ENCODE data around the gene SLC44A5.

The SLC44A5 gene

DNA sequence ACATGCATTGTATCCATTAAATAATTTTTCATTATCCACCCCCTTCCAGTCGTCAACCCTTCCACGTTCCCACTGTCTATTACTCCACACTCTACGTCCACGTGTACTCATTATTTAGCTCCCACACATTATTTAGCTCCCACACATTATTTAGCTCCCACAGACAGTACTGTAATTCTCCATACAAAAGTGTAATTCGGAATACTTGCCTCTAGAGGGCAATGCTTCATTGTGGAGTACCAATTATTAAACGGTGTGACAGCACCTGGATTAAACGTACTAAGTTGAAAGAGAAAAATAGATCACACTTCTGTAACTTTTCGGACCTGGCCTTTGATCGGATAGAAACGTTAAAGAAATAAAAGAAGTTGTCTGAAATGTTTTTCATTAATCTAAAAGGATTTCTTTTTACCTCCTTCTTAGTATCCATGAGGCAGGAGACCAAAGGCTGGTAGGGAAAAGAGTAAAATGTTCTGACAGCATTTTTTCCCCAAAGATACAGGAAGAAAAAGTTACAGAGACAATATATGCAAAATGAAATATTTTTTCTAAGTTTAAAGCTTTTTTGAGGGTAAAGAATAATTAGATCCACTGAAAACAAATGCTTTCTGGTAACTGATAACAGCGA lies 377.5 kb downstream of the SLC44A5 start:
- TF ChIP-seq, protein P1, sequence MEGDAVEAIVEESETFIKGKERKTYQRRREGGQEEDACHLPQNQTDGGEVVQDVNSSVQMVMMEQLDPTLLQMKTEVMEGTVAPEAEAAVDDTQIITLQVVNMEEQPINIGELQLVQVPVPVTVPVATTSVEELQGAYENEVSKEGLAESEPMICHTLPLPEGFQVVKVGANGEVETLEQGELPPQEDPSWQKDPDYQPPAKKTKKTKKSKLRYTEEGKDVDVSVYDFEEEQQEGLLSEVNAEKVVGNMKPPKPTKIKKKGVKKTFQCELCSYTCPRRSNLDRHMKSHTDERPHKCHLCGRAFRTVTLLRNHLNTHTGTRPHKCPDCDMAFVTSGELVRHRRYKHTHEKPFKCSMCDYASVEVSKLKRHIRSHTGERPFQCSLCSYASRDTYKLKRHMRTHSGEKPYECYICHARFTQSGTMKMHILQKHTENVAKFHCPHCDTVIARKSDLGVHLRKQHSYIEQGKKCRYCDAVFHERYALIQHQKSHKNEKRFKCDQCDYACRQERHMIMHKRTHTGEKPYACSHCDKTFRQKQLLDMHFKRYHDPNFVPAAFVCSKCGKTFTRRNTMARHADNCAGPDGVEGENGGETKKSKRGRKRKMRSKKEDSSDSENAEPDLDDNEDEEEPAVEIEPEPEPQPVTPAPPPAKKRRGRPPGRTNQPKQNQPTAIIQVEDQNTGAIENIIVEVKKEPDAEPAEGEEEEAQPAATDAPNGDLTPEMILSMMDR (IDR thresholded peaks at IDR 0.05; ENCODE audit: low read depth, low read length), result peak; percentile 60
- peak; percentile 40 to 45 for DNase-seq (ENCODE audit: low read depth in 2 of 2)
- no peak overlapping the region for H3K4me3 ChIP-seq (replicated peaks in 1 of 2; ENCODE audit: low read depth in 2 of 2, low read length in 2 of 2)

DNA sequence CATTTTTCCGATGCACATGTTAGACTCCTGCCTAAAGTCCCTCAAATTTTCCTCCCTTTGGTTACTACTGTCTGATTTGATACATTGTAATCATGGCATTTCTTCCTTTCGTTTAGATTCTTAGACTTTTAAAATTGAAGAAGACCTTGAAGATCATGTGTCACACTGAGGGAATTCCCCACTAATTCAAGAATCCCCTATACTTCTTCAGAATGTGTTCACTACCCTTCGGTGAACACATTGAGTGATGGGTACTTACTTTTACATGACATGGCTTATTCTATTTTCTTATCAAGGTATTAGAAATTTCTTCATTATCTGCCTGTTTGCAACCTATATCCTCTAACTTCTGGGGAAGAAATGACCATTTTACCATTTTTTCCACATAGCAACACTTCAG lies 390.8 kb downstream of the SLC44A5 start:
- no peak for DNase-seq (ENCODE audit: low read depth in 2 of 2)
- no peak overlapping the region for H3K4me3 ChIP-seq (replicated peaks in 1 of 2; ENCODE audit: low read depth in 2 of 2, low read length in 2 of 2)
- TF ChIP-seq, protein P1 (IDR thresholded peaks at IDR 0.05; ENCODE audit: low read depth, low read length), result no peak

DNA sequence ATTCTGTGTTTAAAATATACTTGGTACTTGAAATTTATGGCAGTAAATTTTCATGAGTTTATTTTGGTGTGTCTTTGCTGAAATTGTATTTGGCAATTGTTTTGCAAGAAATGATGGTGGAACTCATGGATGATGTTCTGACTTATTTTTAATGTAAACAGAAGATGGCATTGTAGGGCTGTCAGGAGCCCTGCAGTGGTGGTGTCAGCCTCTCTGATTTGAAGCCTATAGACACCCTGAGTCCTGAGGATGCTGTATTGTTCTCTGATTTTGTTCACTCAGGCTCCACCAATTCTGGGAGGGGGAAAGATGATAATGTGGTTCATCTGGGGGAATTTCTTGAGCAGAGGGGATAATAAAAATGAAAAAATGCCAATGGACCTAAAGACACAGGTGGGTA lies 396.9 kb downstream of the SLC44A5 start:
- H3K4me3 ChIP-seq (replicated peaks in 1 of 2; ENCODE audit: low read depth in 2 of 2, low read length in 2 of 2), result no peak overlapping the region
- no peak for DNase-seq (ENCODE audit: low read depth in 2 of 2)
- TF ChIP-seq, protein P1 (IDR thresholded peaks at IDR 0.05; ENCODE audit: low read depth, low read length), result no peak

DNA sequence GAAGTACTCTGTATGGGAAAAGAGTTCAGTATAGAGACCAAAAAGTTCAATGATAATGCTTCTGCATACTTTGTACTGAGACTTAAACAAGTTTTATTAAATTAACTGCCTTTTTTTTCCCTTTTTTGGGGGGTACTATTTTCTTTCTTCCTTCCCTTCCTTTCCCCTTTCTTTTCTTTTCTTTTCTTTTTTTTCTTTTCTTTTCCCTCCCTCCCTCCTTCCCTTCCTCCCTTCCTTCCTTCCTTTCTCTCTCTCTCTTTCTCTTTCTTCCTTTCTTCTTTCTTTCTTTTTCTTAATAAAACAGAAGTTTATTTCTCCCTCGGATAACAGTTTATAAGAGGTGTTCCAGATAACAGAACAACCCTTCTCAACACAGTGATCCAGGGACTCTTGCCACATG lies 399.3 kb downstream of the SLC44A5 start:
- no peak overlapping the region for H3K4me3 ChIP-seq (replicated peaks in 1 of 2; ENCODE audit: low read depth in 2 of 2, low read length in 2 of 2)
- TF ChIP-seq, protein P1 (IDR thresholded peaks at IDR 0.05; ENCODE audit: low read depth, low read length), result no peak
- no peak for DNase-seq (ENCODE audit: low read depth in 2 of 2)

DNA sequence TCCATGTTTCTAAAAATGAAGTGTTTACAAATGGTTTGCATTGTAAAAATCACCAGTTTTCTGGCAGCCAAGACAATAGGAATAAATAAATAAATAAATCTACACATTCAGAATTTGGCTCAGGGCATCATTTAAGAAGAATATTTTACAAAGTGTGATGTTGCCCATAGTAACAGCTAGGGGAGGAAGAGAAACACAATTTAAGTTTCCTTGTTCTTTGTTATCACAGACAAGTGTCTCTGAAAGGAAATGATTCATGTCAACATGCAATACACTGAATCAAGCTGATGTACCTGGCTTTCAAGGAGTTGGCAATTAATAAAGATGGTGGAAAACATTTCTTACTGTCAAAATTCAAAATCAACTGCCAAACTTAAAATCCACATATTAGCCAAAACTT lies 402.1 kb downstream of the SLC44A5 start:
- TF ChIP-seq, protein P1 (IDR thresholded peaks at IDR 0.05; ENCODE audit: low read depth, low read length), result no peak
- no peak overlapping the region for H3K4me3 ChIP-seq (replicated peaks in 1 of 2; ENCODE audit: low read depth in 2 of 2, low read length in 2 of 2)
- DNase-seq (ENCODE audit: low read depth in 2 of 2), result no peak

DNA sequence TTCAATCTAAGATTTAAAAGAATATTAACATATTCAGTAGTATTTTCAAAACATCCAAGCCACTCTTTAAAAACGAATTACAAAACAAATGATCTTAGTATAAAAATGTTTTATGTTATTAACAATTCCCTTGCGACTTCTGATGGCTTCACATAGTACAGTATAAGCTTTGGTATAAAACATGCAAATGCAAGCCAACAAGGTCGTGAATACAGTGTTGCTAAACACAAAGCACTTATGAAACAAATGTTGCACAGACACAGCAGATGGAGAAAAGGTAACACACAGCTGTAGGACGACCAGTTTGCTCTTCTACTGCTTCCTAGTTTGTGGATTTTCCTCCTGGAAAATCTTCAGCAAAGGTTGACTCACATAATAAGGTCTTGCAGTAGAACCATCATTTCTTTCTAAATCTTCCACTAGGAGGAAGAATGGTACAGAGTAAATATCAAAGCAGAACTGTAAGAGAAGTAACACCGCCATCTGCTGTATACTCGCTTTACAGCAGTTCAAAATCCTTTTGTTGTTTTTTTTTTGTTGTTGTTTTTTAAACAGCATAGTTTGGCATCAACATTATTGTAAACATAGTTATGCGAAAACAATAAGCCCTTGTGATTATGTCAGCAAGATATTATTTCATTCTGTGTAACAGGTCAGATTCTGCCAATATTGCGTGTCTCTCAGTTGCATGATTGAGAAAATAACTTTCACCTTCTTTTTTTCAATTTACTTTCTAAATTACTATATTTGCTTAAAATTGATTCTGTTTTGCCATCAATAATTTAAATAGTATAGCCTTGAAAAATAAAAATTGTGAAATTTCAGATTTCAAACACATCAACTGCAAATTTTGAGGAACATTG lies 407.3 kb downstream of the SLC44A5 start:
- H3K4me3 ChIP-seq (replicated peaks in 1 of 2; ENCODE audit: low read depth in 2 of 2, low read length in 2 of 2), result no peak overlapping the region
- peak; percentile 63 to 66 for DNase-seq (ENCODE audit: low read depth in 2 of 2)

More for the DNA sequence above, 407.3 kb downstream of the SLC44A5 start:
- TF ChIP-seq, protein P1 (IDR thresholded peaks at IDR 0.05; ENCODE audit: low read depth, low read length), result peak; percentile 79
